IPS DF 4.7 (cell line): ENCODE data around the gene CDH24.

Experiments used
- DNase-seq: peaks from one replicate; pipeline ENCODE4 v3.0.0-alpha.2; 2013; ENCODE audit warnings: low spot score; ENCODE audit errors: extremely low read depth

The CDH24 gene

DNA sequence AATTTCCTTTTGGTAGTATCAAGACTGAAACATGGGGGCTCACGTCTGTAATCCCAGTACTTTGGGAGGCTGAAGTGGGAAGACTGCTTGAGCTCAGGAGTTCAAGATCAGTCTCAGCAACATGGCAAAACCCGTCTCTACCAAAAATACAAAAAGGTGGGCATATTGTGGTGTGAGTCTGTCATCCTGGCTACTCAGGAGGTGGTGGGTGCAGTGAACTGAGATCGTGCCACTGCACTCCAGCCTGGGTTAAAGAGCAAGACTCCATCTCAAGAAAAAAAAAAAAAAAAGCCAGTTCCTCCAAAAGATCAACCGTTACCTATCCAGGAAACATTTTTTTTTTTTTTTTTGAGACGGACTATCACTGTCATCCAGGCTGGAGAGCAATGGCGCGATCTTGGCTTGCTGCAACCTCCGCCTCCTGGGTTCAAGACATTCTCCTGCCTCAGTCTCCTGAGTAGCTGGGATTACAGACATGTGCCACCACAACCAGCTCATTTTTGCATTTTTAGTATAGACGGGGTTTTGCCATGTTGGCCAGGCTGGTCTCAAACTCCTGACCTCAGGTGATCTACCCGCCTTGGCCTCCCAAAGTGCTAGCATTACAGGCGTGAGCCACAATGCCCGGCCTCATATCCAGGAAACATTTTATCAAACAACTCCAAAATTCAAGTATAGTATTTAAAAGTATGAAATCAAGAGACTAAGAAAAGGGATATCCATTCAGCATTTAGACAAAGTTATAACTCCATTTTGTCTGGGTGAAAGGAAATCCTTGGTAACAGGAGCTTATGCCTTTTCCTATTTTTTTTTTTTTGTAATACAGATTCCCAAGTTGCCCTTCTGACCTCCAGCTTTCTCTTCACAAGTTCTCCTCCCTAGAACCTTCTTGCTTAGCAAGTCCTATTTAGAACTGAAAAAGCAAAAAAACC lies 34.2 kb upstream of the CDH24 start:
- no peak for DNase-seq

DNA sequence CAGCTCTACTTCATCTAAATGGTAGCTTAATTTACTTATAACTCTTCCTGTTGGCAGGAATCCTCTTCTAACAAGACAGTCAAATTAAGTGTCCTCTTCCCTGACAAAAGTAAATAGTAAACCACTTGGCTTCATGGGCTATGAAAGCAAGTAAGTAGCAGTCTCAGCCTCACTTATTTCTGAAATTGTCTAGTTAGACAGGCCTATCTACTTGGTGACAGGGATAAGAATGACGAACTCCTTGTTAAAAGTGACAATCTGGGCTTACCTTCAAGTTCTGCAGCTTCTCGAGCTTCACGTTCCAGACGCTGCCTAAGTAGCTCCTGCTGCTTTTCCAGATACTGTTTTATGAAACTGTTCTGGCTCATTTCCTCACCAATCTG lies 32.9 kb upstream of the CDH24 start:
- DNase-seq = no peak

DNA sequence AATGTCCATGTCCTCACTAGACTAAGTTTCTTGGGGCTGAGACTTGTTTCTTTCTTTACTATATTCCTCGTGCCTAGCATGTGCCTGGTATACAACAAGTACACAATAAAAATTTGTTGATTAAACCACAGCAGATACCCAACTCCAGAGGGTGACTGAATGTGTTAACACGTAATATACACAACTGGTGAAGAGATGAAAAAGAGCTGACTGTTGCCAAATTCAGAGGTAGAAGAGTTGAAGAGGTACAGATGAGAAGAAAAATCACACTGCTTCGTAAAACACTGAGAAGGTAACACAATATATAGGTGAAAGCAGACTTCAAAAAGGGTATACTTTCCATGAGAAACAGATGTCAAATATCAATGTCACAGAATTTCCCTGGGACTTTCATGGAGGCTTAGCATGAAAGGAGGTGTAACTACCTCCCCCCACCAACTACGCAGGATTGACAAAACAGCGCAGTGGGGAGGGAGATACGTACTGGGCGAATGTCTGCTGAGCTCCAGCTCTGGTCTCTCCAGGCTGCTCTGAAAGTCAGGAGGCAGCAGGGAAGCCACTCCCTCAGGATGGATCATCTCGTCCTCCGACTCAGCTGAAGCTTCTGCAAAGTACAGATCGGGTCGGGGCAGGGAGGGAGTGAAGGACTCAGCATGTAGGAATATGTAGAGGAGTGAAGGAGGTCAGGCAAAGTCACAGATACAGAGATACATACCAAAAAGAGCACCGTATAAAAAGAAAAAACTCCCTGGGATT lies 32.4 kb upstream of the CDH24 start:
- DNase-seq = no peak

DNA sequence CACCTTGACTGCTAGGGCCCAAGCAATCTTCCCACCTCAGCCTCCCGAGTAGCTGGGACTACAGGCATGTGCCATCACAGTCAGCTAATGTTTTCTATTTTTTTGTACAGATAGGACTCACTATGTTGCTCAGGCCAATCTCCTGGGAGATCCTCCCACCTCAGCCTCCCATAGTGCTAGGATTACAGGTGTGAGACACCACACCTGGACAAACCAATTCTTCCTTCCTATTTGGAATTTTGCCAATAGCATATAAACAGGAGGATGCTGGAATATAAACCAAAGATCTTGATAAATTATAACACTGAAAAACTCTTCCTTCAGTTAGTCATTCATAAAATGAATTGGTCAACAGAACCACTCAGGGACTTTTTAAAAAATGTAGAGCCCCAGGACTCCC lies 29.2 kb upstream of the CDH24 start:
- no peak for DNase-seq

DNA sequence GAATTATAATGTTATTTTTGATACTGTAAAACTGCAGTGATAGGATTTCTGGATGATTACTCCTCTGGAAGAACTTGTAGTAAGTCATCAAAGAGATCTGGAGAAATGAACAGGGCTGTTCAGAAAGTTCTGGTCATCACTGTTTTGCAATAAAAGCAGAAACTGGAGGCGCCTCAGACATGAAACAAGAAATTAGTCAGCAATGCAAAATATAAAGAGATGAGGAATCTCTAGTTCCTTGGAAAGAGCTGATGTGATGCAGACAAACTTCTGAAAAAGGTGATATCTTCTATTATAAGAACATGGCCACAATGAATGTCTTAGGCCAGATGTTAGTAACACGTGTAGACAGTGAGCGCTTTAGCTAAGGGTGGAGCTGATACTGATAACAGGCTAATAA lies 28.1 kb upstream of the CDH24 start:
- DNase-seq = no peak

DNA sequence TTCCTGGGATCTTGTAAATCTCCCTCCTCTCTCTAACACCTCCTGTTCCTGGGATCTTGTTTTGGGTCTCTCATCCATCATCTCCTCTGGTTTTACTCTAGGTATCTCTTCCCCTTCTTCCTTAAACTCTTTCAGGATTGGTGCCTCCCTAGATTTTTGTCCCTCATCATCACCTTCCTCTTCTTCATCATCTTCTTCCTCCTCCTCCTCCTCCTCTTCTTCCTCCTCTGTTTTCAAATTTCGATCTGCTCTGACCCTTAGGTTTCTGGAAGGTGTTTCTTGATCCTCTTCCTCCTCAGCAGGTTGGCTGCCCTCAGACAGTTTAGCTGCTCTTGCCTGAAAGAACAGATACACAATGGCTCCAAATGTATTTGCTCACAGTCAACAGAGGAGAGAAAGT lies 23.2 kb upstream of the CDH24 start:
- DNase-seq = no peak

DNA sequence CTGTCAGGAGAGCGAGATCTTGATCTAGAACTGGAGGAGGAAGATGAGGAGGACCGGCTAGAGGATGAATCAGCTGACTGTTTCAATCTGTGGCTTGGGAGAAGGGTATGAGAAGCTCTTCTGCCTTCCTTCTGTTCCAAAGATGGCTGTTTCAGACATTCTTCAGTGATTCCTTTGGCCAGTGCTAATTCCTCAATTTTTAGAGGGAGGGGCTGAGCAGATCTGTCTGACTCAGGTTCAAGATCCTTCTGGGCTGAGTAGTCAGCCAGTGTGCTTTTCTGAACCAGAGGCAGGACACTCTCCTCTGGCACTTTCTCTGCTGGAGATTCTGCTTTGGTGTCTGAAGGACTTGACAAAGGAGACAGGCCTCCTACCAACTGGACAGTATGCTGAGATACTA lies 22.4 kb upstream of the CDH24 start:
- no peak for DNase-seq

DNA sequence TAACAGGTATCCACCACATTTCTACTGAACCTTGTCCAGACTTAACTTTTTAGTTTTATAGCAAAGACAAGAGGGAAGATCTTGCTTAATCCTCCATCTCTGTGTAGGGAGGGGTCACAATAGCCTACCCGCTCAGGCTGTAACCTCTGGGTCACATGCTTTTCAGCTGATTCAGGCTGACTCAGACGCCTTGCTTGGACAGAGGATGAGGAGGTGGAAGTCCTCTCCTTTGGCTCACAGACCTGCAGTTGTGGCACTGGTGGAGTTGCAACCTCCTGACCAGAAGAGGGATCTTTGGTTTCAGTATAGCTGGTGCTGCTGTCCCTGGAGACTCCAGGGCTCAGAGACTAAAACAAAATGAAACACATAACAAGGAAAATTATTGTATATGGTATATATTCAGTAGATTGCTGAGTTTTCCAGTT lies 21.4 kb upstream of the CDH24 start:
- DNase-seq = no peak

DNA sequence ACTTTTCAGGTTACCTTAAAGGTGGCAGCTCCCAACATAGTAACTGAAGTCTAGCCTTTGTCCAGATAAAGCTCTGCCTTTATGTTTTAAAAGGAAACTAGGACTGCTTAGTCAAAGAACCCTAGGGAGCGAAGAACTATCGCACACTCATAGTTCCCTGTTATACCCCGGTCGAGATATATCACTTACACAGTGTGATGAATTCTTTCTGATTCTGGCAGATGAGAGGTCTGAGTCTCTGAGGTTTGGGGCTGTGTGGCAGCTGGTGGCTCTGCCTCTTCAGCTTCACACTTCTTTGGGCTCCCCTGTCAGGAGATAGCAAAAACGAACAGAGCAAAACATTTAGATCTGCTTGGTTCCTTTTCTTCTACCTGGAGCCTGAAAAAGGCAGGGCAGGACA lies 20.6 kb upstream of the CDH24 start:
- no peak for DNase-seq

DNA sequence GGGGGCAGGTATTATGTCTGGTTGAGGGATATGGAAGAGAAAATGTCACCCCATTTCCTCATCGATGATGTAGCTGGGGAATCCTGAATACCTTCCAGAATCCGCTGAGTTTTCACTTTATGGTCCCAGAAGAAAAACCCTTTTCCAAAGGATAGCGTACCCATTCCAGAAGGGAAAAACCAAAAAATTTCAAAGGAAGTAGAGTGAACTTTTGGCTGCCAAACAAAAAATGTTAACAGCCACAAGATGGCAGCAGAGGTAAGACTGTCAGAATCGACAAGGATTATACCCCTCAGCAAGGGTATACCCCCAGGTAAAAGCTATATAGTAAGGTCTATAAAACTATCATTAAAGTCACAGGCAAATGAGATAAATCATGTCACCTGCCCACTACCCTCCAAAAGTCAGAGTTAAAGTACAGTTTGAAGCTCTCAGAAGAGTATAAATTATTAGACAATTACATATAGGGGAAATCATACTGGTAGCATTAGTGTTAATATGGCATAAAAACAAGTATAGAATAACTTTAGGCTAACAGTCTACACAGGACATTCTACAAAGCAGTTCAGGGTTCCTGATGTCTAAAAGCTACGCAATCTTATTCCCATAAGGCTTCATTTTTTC lies 19.6 kb upstream of the CDH24 start:
- no peak for DNase-seq

DNA sequence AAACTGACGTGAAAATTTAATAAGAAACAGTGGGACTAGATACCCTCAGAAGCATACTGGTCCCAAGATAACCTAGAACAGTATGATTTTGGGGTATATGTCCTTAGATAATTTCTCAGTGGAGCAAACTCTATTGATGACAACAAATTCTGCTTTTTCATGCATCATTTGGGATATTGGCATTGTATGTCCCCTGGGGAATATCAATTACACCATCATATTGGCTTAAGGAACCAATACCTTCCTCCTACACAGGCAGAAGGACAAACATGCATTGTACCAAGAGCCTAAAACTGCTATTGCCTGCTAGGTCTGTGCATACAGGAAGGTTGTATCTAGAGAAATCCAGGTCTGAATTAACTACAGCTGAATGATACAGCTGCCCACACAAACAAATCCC lies 17.6 kb upstream of the CDH24 start:
- no peak for DNase-seq

DNA sequence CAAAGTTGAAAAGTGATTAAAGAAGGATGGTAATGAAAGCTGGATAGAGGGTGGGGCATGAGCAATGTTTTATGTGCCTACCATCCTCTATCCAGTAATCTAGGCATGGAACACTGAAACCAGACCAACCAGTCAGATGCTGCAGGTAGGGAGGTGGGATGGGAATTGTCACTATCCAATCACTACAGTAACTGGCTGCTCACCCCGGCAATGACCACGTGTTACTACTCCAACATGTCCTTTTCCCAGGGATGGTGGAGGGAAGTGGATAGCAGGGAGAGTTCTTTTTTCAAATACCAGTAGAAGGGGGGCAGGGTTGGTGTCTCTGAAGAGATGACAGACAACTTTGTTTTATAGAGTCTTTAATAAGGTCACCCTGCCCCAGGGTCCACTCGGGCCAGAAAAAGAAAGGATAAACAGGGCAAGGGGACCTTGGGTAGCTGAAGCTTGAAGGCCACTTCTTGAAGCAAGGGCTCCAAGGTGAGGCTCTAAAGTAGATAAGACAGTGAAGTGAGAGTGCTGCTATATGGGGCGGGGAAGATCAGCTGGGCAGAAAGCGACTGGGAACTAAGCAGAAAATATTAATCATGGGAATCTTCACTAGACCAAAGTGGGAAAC lies 14.7 kb upstream of the CDH24 start:
- DNase-seq = no peak

DNA sequence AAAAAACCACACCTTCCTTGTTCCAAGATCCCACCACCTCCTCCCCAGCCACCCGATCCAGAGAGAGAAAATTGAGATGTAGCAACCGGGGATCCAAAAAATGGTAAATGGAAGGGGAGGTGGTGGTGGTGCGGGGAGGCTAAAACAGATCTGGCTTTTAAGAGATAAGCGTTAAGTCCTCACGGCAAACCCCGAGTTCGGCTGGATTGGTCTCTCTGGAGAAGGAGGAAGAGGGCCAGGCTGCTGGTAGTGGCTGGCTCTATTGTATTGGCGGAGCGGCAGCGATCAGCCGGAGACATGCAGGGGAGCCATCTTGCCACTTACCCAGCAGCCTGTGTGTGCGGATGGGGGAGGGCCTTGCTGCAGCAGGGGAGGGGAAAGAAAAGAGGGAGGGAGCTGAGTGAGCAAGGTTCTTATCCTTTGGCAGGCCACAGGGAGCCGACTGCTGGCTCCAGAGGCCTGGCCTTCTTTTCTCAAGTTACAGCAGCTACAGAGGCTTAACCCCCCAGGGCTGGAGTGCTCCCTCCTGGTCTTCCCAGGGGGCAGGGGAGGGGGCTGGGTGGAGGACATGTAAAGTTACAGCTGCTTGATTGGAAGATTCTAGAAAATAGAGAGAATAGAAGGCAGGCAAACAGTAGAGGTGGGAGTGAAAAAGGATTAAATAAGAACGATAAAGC lies 14.1 kb upstream of the CDH24 start:
- no peak for DNase-seq

DNA sequence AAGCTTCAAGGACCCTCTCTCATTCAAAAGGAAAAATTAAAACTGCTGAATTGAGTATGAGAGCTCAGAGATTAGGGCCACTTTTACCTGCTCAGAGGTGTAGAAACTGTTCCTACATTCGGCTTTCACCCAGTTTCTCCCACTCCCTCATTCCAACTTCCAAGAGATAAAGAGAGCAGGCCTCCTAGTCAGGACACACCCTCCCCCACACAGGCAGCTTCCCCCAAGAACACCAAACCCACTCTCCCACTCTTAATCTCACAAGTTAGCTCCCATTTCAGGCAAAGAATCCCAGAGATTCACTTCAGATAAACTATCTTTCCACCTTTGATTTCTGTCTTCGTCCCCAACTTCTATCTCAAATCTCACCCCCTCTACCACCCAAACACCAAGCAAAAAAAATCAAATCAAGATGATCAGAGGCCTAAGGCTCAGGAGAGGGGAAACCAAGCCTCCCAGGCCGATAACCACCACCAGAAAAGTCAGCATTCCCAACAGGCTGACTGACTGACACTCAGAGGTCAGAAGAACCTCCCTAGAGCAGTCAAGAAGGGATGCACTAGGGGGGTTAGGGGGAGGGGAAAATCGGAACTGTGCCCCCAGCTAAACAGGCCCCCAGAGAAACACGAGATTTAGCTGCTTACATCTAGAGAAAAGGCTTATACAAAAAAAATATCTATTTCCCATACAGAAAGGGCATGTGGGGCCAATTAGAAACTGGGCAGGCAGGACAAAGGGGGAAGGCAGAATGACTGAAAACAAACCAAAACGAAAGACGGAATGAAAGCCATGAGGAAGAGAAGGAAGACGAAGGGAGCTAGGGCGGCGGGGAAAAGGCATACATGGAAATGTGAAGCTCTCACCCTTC lies 13.2 kb upstream of the CDH24 start:
- no peak for DNase-seq

DNA sequence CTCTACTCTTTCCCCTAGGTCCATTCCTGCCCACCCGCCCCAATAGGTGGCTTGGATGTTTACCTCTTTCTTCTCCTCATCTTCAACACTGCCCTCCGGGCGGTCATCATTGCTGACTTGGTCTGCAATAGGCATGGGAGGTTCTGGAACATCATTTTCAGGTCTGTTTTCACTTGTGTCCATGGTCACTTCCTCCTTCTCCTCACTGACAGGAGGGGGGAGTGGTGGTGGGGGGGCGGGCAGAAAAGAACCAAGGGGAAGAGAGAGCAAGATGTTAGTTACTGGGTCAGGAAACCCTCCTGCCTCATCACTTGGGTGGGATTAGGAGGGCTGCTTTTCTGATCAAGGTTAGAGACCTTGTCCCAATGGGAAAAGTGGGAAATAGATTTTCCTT lies 12.1 kb upstream of the CDH24 start:
- DNase-seq = no peak

DNA sequence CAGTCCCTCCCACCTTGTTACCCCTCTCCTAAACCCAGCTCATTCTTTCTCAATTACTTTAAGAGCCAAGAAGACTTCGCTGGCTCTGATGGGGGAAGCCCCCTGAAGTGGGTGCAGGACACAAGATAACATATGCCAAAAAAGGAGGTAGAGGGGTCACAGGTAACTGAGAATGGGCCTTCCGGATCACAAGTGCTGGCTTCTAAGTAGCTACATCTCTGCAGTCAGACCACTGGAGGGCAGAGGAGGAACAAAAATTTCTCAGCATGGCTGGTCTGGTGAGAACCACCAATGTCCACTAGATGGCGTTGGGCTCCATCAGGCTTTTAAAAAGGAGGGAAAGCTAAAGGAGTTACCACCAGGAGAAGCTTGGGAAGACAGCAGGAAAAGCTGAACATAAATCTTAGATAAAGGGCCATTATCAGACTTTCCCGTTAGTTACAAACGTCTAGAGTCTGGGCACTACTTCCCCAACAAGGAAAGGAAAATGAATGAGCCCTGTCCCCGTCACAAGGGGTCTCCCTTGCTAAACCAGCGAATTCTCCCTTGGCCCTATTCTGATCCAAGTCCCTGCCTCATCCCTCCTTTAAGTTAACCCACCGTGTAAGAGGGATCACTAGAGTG lies 11.6 kb upstream of the CDH24 start:
- peak; percentile 87 for DNase-seq

DNA sequence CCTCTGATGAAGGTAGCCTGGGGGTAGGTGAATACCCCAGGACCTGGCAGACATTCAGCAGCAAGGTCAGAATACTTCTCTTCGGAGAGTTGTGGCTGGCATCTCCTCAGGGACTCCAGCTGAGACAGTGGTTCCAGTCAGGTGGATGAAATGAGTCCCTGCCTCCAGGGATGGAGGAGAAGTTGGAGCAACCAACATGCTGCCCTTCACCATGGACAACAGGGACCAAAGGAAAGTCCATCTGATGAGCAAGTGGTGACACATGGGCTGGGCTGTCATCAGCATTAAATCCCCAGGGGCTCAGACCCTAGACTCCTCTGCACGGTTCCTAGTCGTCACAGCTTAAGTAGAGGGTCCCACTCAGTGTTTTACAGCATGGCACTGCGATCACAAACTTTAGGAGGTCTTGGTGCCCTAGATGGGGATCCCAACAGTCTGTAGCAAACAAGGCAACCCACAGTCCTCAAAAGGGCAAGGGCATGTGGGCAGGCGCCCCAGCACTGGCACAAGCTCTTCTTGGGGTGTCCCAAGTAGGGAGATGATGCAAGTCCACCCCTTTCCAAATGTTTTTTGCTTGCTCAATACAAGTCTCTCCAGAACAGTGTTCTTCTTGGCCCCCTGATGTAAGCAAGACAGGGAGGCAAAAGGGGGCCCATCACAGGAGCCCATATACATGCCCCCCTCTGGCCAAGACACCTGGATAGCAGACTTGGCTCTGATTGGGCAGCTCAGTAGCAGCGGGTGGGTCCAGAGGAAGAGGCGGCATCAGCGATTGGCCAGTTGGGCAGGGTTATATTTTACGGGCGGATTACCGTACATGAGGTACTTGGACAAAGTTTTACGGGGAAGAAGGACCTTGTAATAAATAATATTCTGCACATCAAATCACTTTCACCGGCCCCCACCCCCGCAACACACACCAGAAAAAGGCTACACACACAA lies 10.8 kb upstream of the CDH24 start:
- no peak for DNase-seq

DNA sequence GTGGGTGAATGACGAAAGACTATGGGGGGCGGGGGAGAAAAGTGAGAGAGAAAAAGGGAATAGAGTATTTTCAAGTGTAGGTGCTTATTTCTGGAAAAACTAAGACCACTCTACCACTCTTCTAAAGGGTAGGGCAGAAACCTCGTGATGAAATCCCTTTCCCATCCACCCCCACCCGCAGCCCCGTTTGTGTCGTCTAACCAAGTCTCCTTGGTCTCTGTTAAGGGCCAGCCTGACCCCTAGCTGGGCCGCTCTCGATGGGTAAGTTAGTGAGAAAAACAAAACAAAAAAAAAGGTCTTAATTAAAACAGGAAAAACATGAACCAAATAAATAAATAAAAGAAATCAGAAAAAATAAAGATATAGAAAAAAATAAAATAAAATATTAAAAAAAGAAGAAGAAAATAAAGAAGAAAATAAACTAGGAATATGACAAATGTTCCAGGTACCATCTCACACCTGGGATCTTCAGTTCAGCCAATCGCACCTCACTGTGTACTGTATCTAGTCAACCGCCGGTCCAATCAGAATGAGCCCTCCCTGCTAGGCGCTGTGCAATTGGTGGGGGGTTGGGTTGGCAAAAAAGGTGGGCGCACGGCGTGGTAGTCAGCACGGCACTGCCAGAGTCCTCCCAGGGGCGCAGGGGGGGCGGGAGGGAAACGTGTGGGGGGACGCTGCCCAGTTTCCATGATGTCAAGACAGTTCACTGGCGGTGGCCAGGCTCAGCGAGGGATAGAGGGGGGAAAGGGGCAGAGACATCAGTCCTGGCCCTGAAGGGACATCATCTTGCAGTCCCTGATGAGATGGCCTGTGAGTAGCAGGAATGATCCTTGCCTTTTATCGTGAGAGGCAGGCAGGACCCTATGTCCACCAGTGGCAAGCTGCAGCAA lies 9.8 kb upstream of the CDH24 start:
- DNase-seq = no peak
